GM18870 (cell line): ENCODE results near the gene CRIM1.
A peak's percentile ranks its signal among the peaks of the same experiment; 100 is the strongest.

Experiments
- ATAC-seq: cut with Tn5 transposase; IDR thresholded peaks from one replicate; pipeline ENCODE4 v1.9.1; 2021; ENCODE audit warnings: moderate library complexity; ENCODE audit not compliant: unreplicated experiment

CRIM1 gene

GRCh38 chr2:36511858-36512603 is 156.5 kb downstream of the CRIM1 start:
- ATAC-seq: no peak

- no peak for ATAC-seq
Measured at GRCh38 chr2:36512705-36513104, 157.1 kb downstream of the CRIM1 start.

GRCh38 chr2:36513661-36514060 is 158.1 kb downstream of the CRIM1 start:
- no peak for ATAC-seq

GRCh38 chr2:36515538-36515937 is 160.0 kb downstream of the CRIM1 start:
- ATAC-seq: no peak

- no peak for ATAC-seq
Measured at GRCh38 chr2:36516136-36516870, 160.7 kb downstream of the CRIM1 start.

- no peak for ATAC-seq
Measured at GRCh38 chr2:36520431-36520830, 164.9 kb downstream of the CRIM1 start.

- ATAC-seq: no peak
Measured at GRCh38 chr2:36523153-36523552, 167.6 kb downstream of the CRIM1 start.

GRCh38 chr2:36525245-36525644 is 169.7 kb downstream of the CRIM1 start:
- no peak for ATAC-seq

- ATAC-seq: no peak
Measured at GRCh38 chr2:36526226-36526625, 170.6 kb downstream of the CRIM1 start.

GRCh38 chr2:36528274-36528673 is 172.7 kb downstream of the CRIM1 start:
- peak; percentile 68 for ATAC-seq

GRCh38 chr2:36528766-36529392 is 173.3 kb downstream of the CRIM1 start:
- peak; percentile 6 for ATAC-seq

- ATAC-seq: peak; percentile 77
Measured at GRCh38 chr2:36530178-36530982, 174.8 kb downstream of the CRIM1 start.

- ATAC-seq: no peak
Measured at GRCh38 chr2:36530983-36531354, 175.4 kb downstream of the CRIM1 start.

GRCh38 chr2:36534275-36534799 is 178.8 kb downstream of the CRIM1 start:
- no peak for ATAC-seq

GRCh38 chr2:36535099-36535498 is 179.5 kb downstream of the CRIM1 start:
- no peak for ATAC-seq

- ATAC-seq: no peak
Measured at GRCh38 chr2:36536776-36537175, 181.2 kb downstream of the CRIM1 start.

- no peak for ATAC-seq
Measured at GRCh38 chr2:36538335-36538734, 182.8 kb downstream of the CRIM1 start.

GRCh38 chr2:36539631-36540030 is 184.1 kb downstream of the CRIM1 start:
- peak; percentile 73 for ATAC-seq

GRCh38 chr2:36540986-36541754 is 185.6 kb downstream of the CRIM1 start:
- ATAC-seq: no peak
